ENCODE results near the gene HBEGF. TPM values are rescaled to one million over a fixed set of nuclear protein-coding genes. Genes with fewer than 3 reads are reported as not detected.

The HBEGF gene
- total RNA-seq, 1 experiment from 2014 or later, result 40.1 TPM

GRCh38 chr5:140341591-140341990, 4.8 kb downstream of the HBEGF start:
- in situ Hi-C loops (cut with HindIII; ENCODE audit: low sequenced_read_pairs), result no loop called here
- DNase-seq (ENCODE audit: low spot score), result peak; percentile 47

- DNase-seq (ENCODE audit: low spot score), result no peak
- in situ Hi-C loops (cut with HindIII; ENCODE audit: low sequenced_read_pairs), result no loop called here
These were observed 5.7 kb downstream of the HBEGF start for GRCh38 chr5:140340605-140341121.

GRCh38 chr5:140339636-140340035, 6.8 kb downstream of the HBEGF start:
- in situ Hi-C loops (cut with HindIII; ENCODE audit: low sequenced_read_pairs), result no loop called here
- no peak for DNase-seq (ENCODE audit: low spot score)

GRCh38 chr5:140338908-140339307, 7.5 kb downstream of the HBEGF start:
- DNase-seq (ENCODE audit: low spot score), result no peak
- in situ Hi-C loops (cut with HindIII; ENCODE audit: low sequenced_read_pairs), result no loop called here

GRCh38 chr5:140338336-140338735, 8.1 kb downstream of the HBEGF start:
- no peak for DNase-seq (ENCODE audit: low spot score)
- in situ Hi-C loops (cut with HindIII; ENCODE audit: low sequenced_read_pairs), result no loop called here

- in situ Hi-C loops (cut with HindIII; ENCODE audit: low sequenced_read_pairs), result no loop called here
- DNase-seq (ENCODE audit: low spot score), result no peak
These were observed 8.5 kb downstream of the HBEGF start for GRCh38 chr5:140337880-140338279.

- DNase-seq (ENCODE audit: low spot score), result no peak
- in situ Hi-C loops (cut with HindIII; ENCODE audit: low sequenced_read_pairs), result no loop called here
These were observed 10.0 kb downstream of the HBEGF start for GRCh38 chr5:140336388-140336787.

GRCh38 chr5:140331638-140332037, 14.8 kb downstream of the HBEGF start:
- in situ Hi-C loops (cut with HindIII; ENCODE audit: low sequenced_read_pairs), result no loop called here
- DNase-seq (ENCODE audit: low spot score), result no peak

GRCh38 chr5:140329739-140330481, 16.5 kb downstream of the HBEGF start:
- no peak for DNase-seq (ENCODE audit: low spot score)
- in situ Hi-C loops (cut with HindIII; ENCODE audit: low sequenced_read_pairs), result no loop called here

- in situ Hi-C loops (cut with HindIII; ENCODE audit: low sequenced_read_pairs), result no loop called here
- DNase-seq (ENCODE audit: low spot score), result no peak
These were observed 18.2 kb downstream of the HBEGF start for GRCh38 chr5:140328036-140328764.

- DNase-seq (ENCODE audit: low spot score), result no peak
These were observed 18.8 kb downstream of the HBEGF start for GRCh38 chr5:140327589-140327988.

GRCh38 chr5:140325486-140325885, 20.9 kb downstream of the HBEGF start:
- in situ Hi-C loops (cut with HindIII; ENCODE audit: low sequenced_read_pairs), result no loop called here
- DNase-seq (ENCODE audit: low spot score), result no peak

More at GRCh38 chr5:140327589-140327988, 18.8 kb downstream of the HBEGF start:
- in situ Hi-C loops (cut with HindIII; ENCODE audit: low sequenced_read_pairs), result no loop called here

GRCh38 chr5:140324617-140325241, 21.7 kb downstream of the HBEGF start:
- in situ Hi-C loops (cut with HindIII; ENCODE audit: low sequenced_read_pairs), result no loop called here

GRCh38 chr5:140324041-140324600, 22.3 kb downstream of the HBEGF start:
- in situ Hi-C loops (cut with HindIII; ENCODE audit: low sequenced_read_pairs), result no loop called here
- DNase-seq (ENCODE audit: low spot score), result no peak

More at GRCh38 chr5:140324617-140325241, 21.7 kb downstream of the HBEGF start:
- no peak for DNase-seq (ENCODE audit: low spot score)

GRCh38 chr5:140322751-140323731, 23.4 kb downstream of the HBEGF start:
- in situ Hi-C loops (cut with HindIII; ENCODE audit: low sequenced_read_pairs), result no loop called here
- peak; percentile 52 for DNase-seq (ENCODE audit: low spot score)

GRCh38 chr5:140321796-140322195, 24.6 kb downstream of the HBEGF start:
- in situ Hi-C loops (cut with HindIII; ENCODE audit: low sequenced_read_pairs), result no loop called here
- no peak for DNase-seq (ENCODE audit: low spot score)

- no peak for DNase-seq (ENCODE audit: low spot score)
- in situ Hi-C loops (cut with HindIII; ENCODE audit: low sequenced_read_pairs), result no loop called here
These were observed 26.6 kb downstream of the HBEGF start for GRCh38 chr5:140319833-140320232.

GRCh38 chr5:140318792-140319191, 27.6 kb downstream of the HBEGF start:
- in situ Hi-C loops (cut with HindIII; ENCODE audit: low sequenced_read_pairs), result no loop called here
- no peak for DNase-seq (ENCODE audit: low spot score)

GRCh38 chr5:140317859-140318258, 28.5 kb downstream of the HBEGF start:
- DNase-seq (ENCODE audit: low spot score), result no peak
- in situ Hi-C loops (cut with HindIII; ENCODE audit: low sequenced_read_pairs), result no loop called here
